T-helper 1 cell treated with Interleukin-12 subunit alpha and Interleukin-12 subunit beta and Interleukin-4 antibody, amounts not matched to agents 30 μg/mL and 1 μg/mL, for 36 hours (primary cell): ENCODE data around the gene STIP1.

Experiments used
- H3K27ac Mint-ChIP-seq: one replicate; pipeline ENCODE4 v1.8.0; 2021; ENCODE audit warnings: mild to moderate bottlenecking, mixed read lengths
- H3K27me3 Mint-ChIP-seq: one replicate; pipeline ENCODE4 v1.8.0; 2021; ENCODE audit warnings: low read depth, mixed read lengths
- H3K36me3 Mint-ChIP-seq: one replicate; pipeline ENCODE4 v1.8.0; 2021; ENCODE audit warnings: low read depth, mixed read lengths
- H3K4me1 Mint-ChIP-seq: one replicate; pipeline ENCODE4 v1.8.0; 2021; ENCODE audit warnings: low read depth, mixed read lengths
- H3K4me3 Mint-ChIP-seq: one replicate; pipeline ENCODE4 v1.8.0; 2021; ENCODE audit warnings: mild to moderate bottlenecking, moderate library complexity, mixed read lengths
- H3K9me3 Mint-ChIP-seq: one replicate; pipeline ENCODE4 v1.8.0; 2021; ENCODE audit warnings: mixed read lengths

Gene STIP1

GRCh38 chr11:64173616-64174355 is 12.2 kb upstream of the STIP1 start:
- Mint-ChIP-seq H3K4me1 (peaks cover 14% of the 10 kb centered on the region), H3K9me3 (peaks cover 4% of the 10 kb centered on the region), H3K27me3 (no peaks in the 10 kb centered on the region), H3K4me3 (no peak overlapping the region), H3K36me3 (peaks cover 3% of the 10 kb centered on the region), H3K27ac (no peak overlapping the region)

GRCh38 chr11:64176751-64177150 is 9.2 kb upstream of the STIP1 start:
- Mint-ChIP-seq H3K4me3 (no peak overlapping the region), H3K4me1 (peaks cover 22% of the 10 kb centered on the region), H3K27me3 (no peaks in the 10 kb centered on the region), H3K36me3 (peaks cover 6% of the 10 kb centered on the region), H3K27ac (peak overlapping the region; percentile 36), H3K9me3 (peaks cover 4% of the 10 kb centered on the region)

GRCh38 chr11:64178203-64178602 is 7.8 kb upstream of the STIP1 start:
- Mint-ChIP-seq H3K27me3 (no peaks in the 10 kb centered on the region), H3K9me3 (peaks cover 4% of the 10 kb centered on the region), H3K27ac (no peak overlapping the region), H3K4me3 (no peak overlapping the region), H3K4me1 (peaks cover 28% of the 10 kb centered on the region), H3K36me3 (peaks cover 8% of the 10 kb centered on the region)

GRCh38 chr11:64178951-64179639 is 6.9 kb upstream of the STIP1 start:
- Mint-ChIP-seq H3K9me3 (peaks cover 2% of the 10 kb centered on the region), H3K4me1 (peaks cover 36% of the 10 kb centered on the region), H3K4me3 (no peak overlapping the region), H3K27ac (no peak overlapping the region), H3K27me3 (no peaks in the 10 kb centered on the region), H3K36me3 (peaks cover 10% of the 10 kb centered on the region)

GRCh38 chr11:64180891-64181290 is 5.1 kb upstream of the STIP1 start:
- H3K4me1 Mint-ChIP-seq = peaks cover 38% of the 10 kb centered on the region

GRCh38 chr11:64181506-64182411 is 4.2 kb upstream of the STIP1 start:
- no peaks in the 10 kb centered on the region for H3K9me3 Mint-ChIP-seq
- H3K36me3 Mint-ChIP-seq = peaks cover 10% of the 10 kb centered on the region
- H3K4me1 Mint-ChIP-seq = peaks cover 37% of the 10 kb centered on the region
- H3K4me3 Mint-ChIP-seq = no peak overlapping the region
- H3K27me3 Mint-ChIP-seq = no peaks in the 10 kb centered on the region
- peak overlapping the region; percentile 20 for H3K27ac Mint-ChIP-seq

More at GRCh38 chr11:64180891-64181290, 5.1 kb upstream of the STIP1 start:
- no peak overlapping the region for H3K4me3 Mint-ChIP-seq
- no peaks in the 10 kb centered on the region for H3K27me3 Mint-ChIP-seq
- no peak overlapping the region for H3K27ac Mint-ChIP-seq
- peaks cover 8% of the 10 kb centered on the region for H3K36me3 Mint-ChIP-seq
- H3K9me3 Mint-ChIP-seq = no peaks in the 10 kb centered on the region

- no peak overlapping the region for H3K27ac Mint-ChIP-seq
- peaks cover 13% of the 10 kb centered on the region for H3K36me3 Mint-ChIP-seq
- no peaks in the 10 kb centered on the region for H3K9me3 Mint-ChIP-seq
- no peaks in the 10 kb centered on the region for H3K27me3 Mint-ChIP-seq
- peaks cover 27% of the 10 kb centered on the region for H3K4me1 Mint-ChIP-seq
- peak overlapping the region; percentile 60 for H3K4me3 Mint-ChIP-seq
Observed at GRCh38 chr11:64183890-64184289, 2.1 kb upstream of the STIP1 start.

GRCh38 chr11:64185175-64185692 is 737 bp upstream of the STIP1 start:
- peaks cover 32% of the 10 kb centered on the region for H3K4me1 Mint-ChIP-seq
- H3K4me3 Mint-ChIP-seq = peak overlapping the region; percentile 99
- H3K36me3 Mint-ChIP-seq = peaks cover 13% of the 10 kb centered on the region
- no peaks in the 10 kb centered on the region for H3K9me3 Mint-ChIP-seq
- H3K27ac Mint-ChIP-seq = peak overlapping the region; percentile 99
- no peaks in the 10 kb centered on the region for H3K27me3 Mint-ChIP-seq

GRCh38 chr11:64186492-64187165 is 658 bp downstream of the STIP1 start:
- peaks cover 16% of the 10 kb centered on the region for H3K36me3 Mint-ChIP-seq
- H3K4me1 Mint-ChIP-seq = peaks cover 29% of the 10 kb centered on the region
- no peak overlapping the region for H3K27ac Mint-ChIP-seq
- H3K4me3 Mint-ChIP-seq = no peak overlapping the region
- H3K9me3 Mint-ChIP-seq = no peaks in the 10 kb centered on the region
- no peaks in the 10 kb centered on the region for H3K27me3 Mint-ChIP-seq

- Mint-ChIP-seq H3K9me3 (no peaks in the 10 kb centered on the region), H3K36me3 (peaks cover 38% of the 10 kb centered on the region), H3K27ac (no peak overlapping the region), H3K27me3 (no peaks in the 10 kb centered on the region), H3K4me3 (no peak overlapping the region), H3K4me1 (peaks cover 17% of the 10 kb centered on the region)
Observed at GRCh38 chr11:64192434-64192833, 6.5 kb downstream of the STIP1 start.

- Mint-ChIP-seq H3K4me3 (no peak overlapping the region), H3K36me3 (peaks cover 47% of the 10 kb centered on the region), H3K27me3 (no peaks in the 10 kb centered on the region), H3K4me1 (peaks cover 5% of the 10 kb centered on the region), H3K27ac (no peak overlapping the region), H3K9me3 (no peaks in the 10 kb centered on the region)
Observed at GRCh38 chr11:64196626-64197025, 10.7 kb downstream of the STIP1 start.

GRCh38 chr11:64198511-64198910 is 12.5 kb downstream of the STIP1 start:
- H3K4me3 Mint-ChIP-seq = no peak overlapping the region
- H3K9me3 Mint-ChIP-seq = no peaks in the 10 kb centered on the region
- peaks cover 5% of the 10 kb centered on the region for H3K4me1 Mint-ChIP-seq
- H3K27ac Mint-ChIP-seq = no peak overlapping the region
- H3K36me3 Mint-ChIP-seq = peaks cover 58% of the 10 kb centered on the region
- no peaks in the 10 kb centered on the region for H3K27me3 Mint-ChIP-seq

GRCh38 chr11:64201543-64201942 is 15.6 kb downstream of the STIP1 start:
- Mint-ChIP-seq H3K27me3 (no peaks in the 10 kb centered on the region), H3K4me3 (no peak overlapping the region), H3K9me3 (no peaks in the 10 kb centered on the region), H3K36me3 (peaks cover 57% of the 10 kb centered on the region), H3K4me1 (peaks cover 20% of the 10 kb centered on the region), H3K27ac (no peak overlapping the region)

- Mint-ChIP-seq H3K36me3 (peaks cover 56% of the 10 kb centered on the region), H3K27ac (peak overlapping the region; percentile 3), H3K27me3 (no peaks in the 10 kb centered on the region), H3K9me3 (no peaks in the 10 kb centered on the region), H3K4me3 (no peak overlapping the region), H3K4me1 (peaks cover 22% of the 10 kb centered on the region)
Observed at GRCh38 chr11:64202992-64203391, 17.0 kb downstream of the STIP1 start.
